ENCODE measurements around the gene NALCN. TPM values are rescaled to one million over a fixed set of nuclear protein-coding genes. Genes with fewer than 3 reads are reported as not detected.

NALCN gene
- 10 to 100 TPM in 1 of 3 donors, 1 to 10 TPM in 1, under 1 TPM in 1; 0.80 to 12.1 (median 1.6) TPM for total RNA-seq

DNA sequence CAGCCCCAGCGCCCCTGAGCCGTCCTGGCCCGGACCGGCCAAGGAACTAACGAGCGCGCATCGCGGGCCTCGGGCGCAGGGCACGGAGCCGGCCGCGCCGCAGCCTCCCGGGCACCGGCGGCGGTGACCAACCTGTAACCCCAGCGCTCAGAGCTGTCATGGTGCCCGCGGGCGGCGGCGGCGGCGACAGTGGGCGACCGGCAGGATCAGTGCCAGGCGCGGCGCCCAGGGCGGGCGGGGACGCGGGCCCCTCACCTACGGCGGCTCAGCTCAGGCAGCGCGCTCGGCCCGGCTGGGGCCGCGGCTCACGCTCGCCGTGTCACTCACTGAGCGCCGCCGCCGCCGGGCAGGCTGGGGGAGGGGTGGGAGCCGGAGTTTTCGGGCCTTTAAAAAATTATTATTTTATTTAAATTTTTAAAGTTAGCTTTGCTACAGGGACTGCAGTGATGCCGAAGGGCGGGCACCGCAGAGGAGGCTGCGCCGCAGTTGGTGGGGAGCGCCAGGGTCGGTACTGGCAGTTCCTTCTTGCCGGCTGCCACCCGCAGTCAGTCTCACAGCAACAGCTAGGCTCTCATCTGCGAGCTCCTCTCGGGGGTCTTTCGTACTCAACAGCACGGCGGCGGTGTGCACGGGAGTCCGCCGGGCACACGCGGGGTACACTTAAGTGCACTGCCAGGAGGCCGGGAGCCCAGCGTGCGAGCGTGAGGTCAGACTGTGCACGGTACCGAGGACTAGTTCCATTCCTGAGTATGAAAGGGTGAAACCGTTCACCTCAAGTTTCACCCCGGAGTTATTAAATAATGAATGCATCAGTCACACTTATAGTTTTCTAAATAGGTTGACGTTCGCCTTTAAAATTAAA, at the start of gene NALCN:
Gene NALCN (minus strand): TSS at position 328 of the 862 bp plus-strand sequence. CDS start 17,382 bp downstream, outside the sequence.
- TF ChIP-seq POLR2A (IDR thresholded peaks at IDR 0.05) (no peak), POLR2AphosphoS5 (IDR thresholded peaks at IDR 0.05) (no peak)
- TF ChIP-seq, protein P1, sequence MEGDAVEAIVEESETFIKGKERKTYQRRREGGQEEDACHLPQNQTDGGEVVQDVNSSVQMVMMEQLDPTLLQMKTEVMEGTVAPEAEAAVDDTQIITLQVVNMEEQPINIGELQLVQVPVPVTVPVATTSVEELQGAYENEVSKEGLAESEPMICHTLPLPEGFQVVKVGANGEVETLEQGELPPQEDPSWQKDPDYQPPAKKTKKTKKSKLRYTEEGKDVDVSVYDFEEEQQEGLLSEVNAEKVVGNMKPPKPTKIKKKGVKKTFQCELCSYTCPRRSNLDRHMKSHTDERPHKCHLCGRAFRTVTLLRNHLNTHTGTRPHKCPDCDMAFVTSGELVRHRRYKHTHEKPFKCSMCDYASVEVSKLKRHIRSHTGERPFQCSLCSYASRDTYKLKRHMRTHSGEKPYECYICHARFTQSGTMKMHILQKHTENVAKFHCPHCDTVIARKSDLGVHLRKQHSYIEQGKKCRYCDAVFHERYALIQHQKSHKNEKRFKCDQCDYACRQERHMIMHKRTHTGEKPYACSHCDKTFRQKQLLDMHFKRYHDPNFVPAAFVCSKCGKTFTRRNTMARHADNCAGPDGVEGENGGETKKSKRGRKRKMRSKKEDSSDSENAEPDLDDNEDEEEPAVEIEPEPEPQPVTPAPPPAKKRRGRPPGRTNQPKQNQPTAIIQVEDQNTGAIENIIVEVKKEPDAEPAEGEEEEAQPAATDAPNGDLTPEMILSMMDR (IDR thresholded peaks at IDR 0.05): no peak
- Histone ChIP-seq H3K4me3 (peak within 1 kb of the TSS; percentile 41 to 72 (median 60)), H3K9me3 (no peaks in the 10 kb centered on the region), H3K27me3 (peaks cover 0 to 10% of the 10 kb centered on the region in 2 donors), H3K36me3 (no peaks in the 10 kb centered on the region), H3K27ac (peak within 1 kb of the TSS; percentile 67 to 71), H3K4me1 (no peaks in the 10 kb centered on the region)
- no peak for DNase-seq (ENCODE audit: low spot score in 2 of 2)
- intact Hi-C loops (cut with DNase I; ENCODE audit: low total_unique reads): loop anchor here (10.0 kb wide), 1 partner anchor 48 kb away; no protein-coding TSS in a partner anchor

DNA sequence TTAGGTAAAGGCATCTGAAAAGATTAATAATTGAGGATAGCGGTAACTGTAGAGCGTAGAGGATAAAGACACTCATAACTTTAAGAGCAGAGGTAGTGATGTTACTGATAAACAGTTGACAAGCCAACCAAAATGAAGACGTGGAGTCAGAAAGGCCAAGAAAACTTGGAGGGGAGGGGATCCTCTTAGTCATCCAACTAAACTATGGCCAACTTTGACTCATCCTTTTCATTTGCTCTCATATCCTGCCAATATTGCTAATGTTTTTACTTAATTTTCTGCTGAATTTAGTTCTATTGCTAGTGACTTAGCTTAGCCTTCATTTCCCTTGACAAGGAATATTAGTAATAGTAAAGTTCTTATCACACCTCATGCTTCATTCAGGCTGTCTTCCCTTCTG, 49.6 kb upstream of the NALCN start:
- intact Hi-C loops (cut with DNase I; ENCODE audit: low total_unique reads): loop anchor here (10.0 kb wide), 1 partner anchor 51 kb away; the partner anchor contains the start of gene NALCN
- H3K27me3 ChIP-seq: no peaks in the 10 kb centered on the region
- H3K27ac ChIP-seq: no peak overlapping the region
- no peak overlapping the region for H3K4me3 ChIP-seq
- no peaks in the 10 kb centered on the region for H3K9me3 ChIP-seq
- DNase-seq (ENCODE audit: low spot score in 2 of 2): no peak
- H3K4me1 ChIP-seq: no peaks in the 10 kb centered on the region
- TF ChIP-seq POLR2AphosphoS5 (IDR thresholded peaks at IDR 0.05) (no peak), POLR2A (IDR thresholded peaks at IDR 0.05) (no peak)
- TF ChIP-seq, protein P1 (IDR thresholded peaks at IDR 0.05): no peak
- H3K36me3 ChIP-seq: no peaks in the 10 kb centered on the region

DNA sequence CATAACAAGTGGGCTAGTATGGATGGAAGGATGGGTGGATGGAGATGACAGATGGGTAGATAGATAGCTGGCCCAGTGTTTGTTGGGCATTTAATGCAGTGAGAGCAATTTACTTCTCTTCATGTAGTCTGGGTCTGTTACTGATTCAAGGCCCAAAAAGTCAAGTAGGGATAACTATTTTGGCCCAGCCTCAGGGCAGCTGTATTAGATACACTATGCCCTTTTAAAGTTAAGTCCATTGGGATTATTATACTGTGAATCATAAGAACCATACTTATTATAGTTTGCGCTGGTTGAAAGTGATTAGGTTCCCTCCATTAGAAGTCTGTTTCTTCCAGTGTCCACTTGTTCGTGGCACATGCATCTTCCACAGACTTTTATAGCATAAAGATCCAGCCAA, 40.9 kb upstream of the NALCN start:
- Histone ChIP-seq H3K27ac (no peak overlapping the region), H3K9me3 (no peaks in the 10 kb centered on the region), H3K36me3 (no peaks in the 10 kb centered on the region), H3K27me3 (no peaks in the 10 kb centered on the region), H3K4me1 (no peaks in the 10 kb centered on the region), H3K4me3 (no peak overlapping the region)
- TF ChIP-seq POLR2AphosphoS5 (IDR thresholded peaks at IDR 0.05) (no peak), POLR2A (IDR thresholded peaks at IDR 0.05) (no peak)
- TF ChIP-seq, protein P1 (IDR thresholded peaks at IDR 0.05): no peak
- intact Hi-C loops (cut with DNase I; ENCODE audit: low total_unique reads): no loop called here
- DNase-seq (ENCODE audit: low spot score in 2 of 2): no peak

DNA sequence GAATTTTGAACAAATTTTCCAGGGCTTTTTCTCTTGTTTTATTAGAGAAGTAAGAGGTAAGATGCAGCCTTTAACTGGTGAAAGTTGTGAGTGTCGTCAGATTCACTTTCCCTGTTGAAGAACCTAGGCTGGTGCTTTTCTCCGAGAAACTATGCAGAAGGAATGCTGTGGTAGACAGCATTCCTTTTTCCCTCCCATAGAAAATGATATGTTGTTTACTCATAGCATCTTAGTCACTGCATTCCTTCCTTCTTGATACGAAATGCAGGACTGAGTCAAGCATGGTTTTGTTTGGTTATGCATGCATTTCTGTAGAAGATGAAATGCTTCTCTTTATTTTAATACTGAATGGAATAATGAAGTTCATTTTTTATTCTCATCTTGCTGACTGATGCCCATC, 39.6 kb upstream of the NALCN start:
- Histone ChIP-seq H3K27ac (no peak overlapping the region), H3K4me3 (no peak overlapping the region), H3K27me3 (no peaks in the 10 kb centered on the region), H3K36me3 (no peaks in the 10 kb centered on the region), H3K4me1 (no peaks in the 10 kb centered on the region), H3K9me3 (no peaks in the 10 kb centered on the region)
- no peak for DNase-seq (ENCODE audit: low spot score in 2 of 2)
- intact Hi-C loops (cut with DNase I; ENCODE audit: low total_unique reads): no loop called here
- TF ChIP-seq POLR2AphosphoS5 (IDR thresholded peaks at IDR 0.05) (no peak), POLR2A (IDR thresholded peaks at IDR 0.05) (no peak)
- TF ChIP-seq, protein P1 (IDR thresholded peaks at IDR 0.05): no peak

DNA sequence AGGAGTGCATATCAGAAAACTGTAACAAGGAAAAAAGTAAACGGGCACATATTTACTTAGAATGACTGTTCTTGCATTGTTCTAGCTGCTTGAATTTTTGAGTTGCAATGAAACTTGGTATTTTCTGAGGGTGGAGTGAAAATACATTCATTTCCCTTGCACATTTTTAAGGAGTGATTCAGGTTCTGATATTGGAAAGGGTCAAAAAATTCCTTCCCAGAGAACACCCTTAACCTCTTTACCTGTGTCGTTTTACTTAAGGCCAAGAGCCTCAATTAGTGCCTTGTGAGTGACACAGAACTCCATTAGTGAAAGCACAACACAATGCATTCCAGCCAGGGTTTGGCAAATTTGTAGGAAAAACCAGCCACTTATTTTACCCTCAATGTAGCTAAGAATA, 38.5 kb upstream of the NALCN start:
- intact Hi-C loops (cut with DNase I; ENCODE audit: low total_unique reads): no loop called here

More for the DNA sequence above, 38.5 kb upstream of the NALCN start:
- TF ChIP-seq POLR2A (IDR thresholded peaks at IDR 0.05) (no peak), POLR2AphosphoS5 (IDR thresholded peaks at IDR 0.05) (no peak)
- TF ChIP-seq, protein P1 (IDR thresholded peaks at IDR 0.05): no peak
- H3K27me3 ChIP-seq: no peaks in the 10 kb centered on the region
- no peak for DNase-seq (ENCODE audit: low spot score in 2 of 2)
- no peak overlapping the region for H3K4me3 ChIP-seq
- no peaks in the 10 kb centered on the region for H3K4me1 ChIP-seq
- no peaks in the 10 kb centered on the region for H3K9me3 ChIP-seq
- H3K27ac ChIP-seq: no peak overlapping the region
- H3K36me3 ChIP-seq: no peaks in the 10 kb centered on the region
